DOHH2 (cell line): ENCODE results near the gene ISM2.

Experiments used
- H3F3A ChIP-seq: fragments of 200-600 bp; sonication (generic), shearing (Covaris generic); 2 replicates; pipeline ENCODE4 v1.6.0; 2016; ENCODE audit warnings: antibody characterized with exemption, mild to moderate bottlenecking; ENCODE audit not compliant: control insufficient read depth, insufficient read depth
- H3K27ac ChIP-seq: fragments of 200-600 bp; sonication (generic); 2 replicates; pipeline ENCODE4 v1.5.1; 2014; ENCODE audit warnings: low read depth, mild to moderate bottlenecking, low read length, moderate library complexity
- H3K27me3 ChIP-seq: fragments of 200-600 bp; sonication (generic); 2 replicates; pipeline ENCODE4 v1.6.1; 2014; ENCODE audit warnings: mild to moderate bottlenecking, low read length, mixed read lengths; ENCODE audit not compliant: control insufficient read depth
- H3K36me3 ChIP-seq: fragments of 200-600 bp; sonication (generic); 2 replicates; pipeline ENCODE4 v1.6.1; 2014; ENCODE audit warnings: mild to moderate bottlenecking, low read length, moderate library complexity, mixed read lengths; ENCODE audit not compliant: control insufficient read depth
- H3K4me1 ChIP-seq: fragments of 200-600 bp; sonication (generic); 2 replicates; pipeline ENCODE4 v1.6.1; 2014; ENCODE audit warnings: mild to moderate bottlenecking, low read length, mixed read lengths; ENCODE audit not compliant: control insufficient read depth
- H3K4me2 ChIP-seq: fragments of 200-600 bp; sonication (generic); 2 replicates; pipeline ENCODE4 v1.6.0; 2014; ENCODE audit warnings: mild to moderate bottlenecking, low read length, moderate library complexity
- H3K4me3 ChIP-seq: fragments of 200-600 bp; sonication (generic); 2 replicates; pipeline ENCODE4 v1.5.1; 2014; ENCODE audit warnings: mild to moderate bottlenecking, low read length, mixed read lengths
- H3K79me2 ChIP-seq: fragments of 200-600 bp; sonication (generic); 2 replicates; pipeline ENCODE4 v1.6.1; 2014; ENCODE audit warnings: mild to moderate bottlenecking, low read length, mixed read lengths; ENCODE audit not compliant: control insufficient read depth
- H3K9me2 ChIP-seq: fragments of 200-600 bp; sonication (generic); replicated peaks from 2 replicates; pipeline ENCODE4 v1.6.1; 2014; ENCODE audit warnings: mild to moderate bottlenecking, low read length, mixed read lengths; ENCODE audit not compliant: control insufficient read depth
- H3K9me3 ChIP-seq: fragments of 200-600 bp; sonication (generic); 2 replicates; pipeline ENCODE4 v1.6.1; 2014; ENCODE audit warnings: antibody characterized with exemption, low read length, mixed read lengths; ENCODE audit not compliant: control insufficient read depth, insufficient read depth
- H4K20me1 ChIP-seq: fragments of 200-600 bp; sonication (generic); 2 replicates; pipeline ENCODE4 v1.6.0; 2014; ENCODE audit warnings: low read depth, mild to moderate bottlenecking, antibody characterized with exemption, low read length, moderate library complexity; ENCODE audit not compliant: control insufficient read depth, insufficient read depth
- EZH2phosphoT487 ChIP-seq: fragments of 200-600 bp; sonication (generic); IDR thresholded peaks from 2 replicates; pipeline ENCODE4 v1.6.1; 2017; ENCODE audit warnings: borderline replicate concordance, mild to moderate bottlenecking, antibody characterized with exemption, low read length, moderate library complexity, mixed read lengths
- TF ChIP-seq, protein P1 (sequence below): fragments of 200-600 bp; sonication (generic); IDR thresholded peaks from one replicate; pipeline ENCODE4 v1.5.1; 2014; ENCODE audit warnings: antibody characterized with exemption, mild to moderate bottlenecking, low read depth, low read length; ENCODE audit not compliant: poor library complexity, severe bottlenecking

The ISM2 gene

GRCh38 chr14:77482422-77482821 lies 16.2 kb downstream of the ISM2 start:
- Histone ChIP-seq H4K20me1 (no peaks in the 10 kb centered on the region), H3K27me3 (no peaks in the 10 kb centered on the region), H3K4me1 (no peaks in the 10 kb centered on the region), H3K9me3 (no peaks in the 10 kb centered on the region), H3K4me2 (no peak overlapping the region), H3K9me2 (no peaks in the 10 kb centered on the region), H3K27ac (no peak overlapping the region), H3K36me3 (no peaks in the 10 kb centered on the region), H3K4me3 (no peak overlapping the region), H3F3A (no peaks in the 10 kb centered on the region), H3K79me2 (no peaks in the 10 kb centered on the region)
- TF ChIP-seq, protein P1, sequence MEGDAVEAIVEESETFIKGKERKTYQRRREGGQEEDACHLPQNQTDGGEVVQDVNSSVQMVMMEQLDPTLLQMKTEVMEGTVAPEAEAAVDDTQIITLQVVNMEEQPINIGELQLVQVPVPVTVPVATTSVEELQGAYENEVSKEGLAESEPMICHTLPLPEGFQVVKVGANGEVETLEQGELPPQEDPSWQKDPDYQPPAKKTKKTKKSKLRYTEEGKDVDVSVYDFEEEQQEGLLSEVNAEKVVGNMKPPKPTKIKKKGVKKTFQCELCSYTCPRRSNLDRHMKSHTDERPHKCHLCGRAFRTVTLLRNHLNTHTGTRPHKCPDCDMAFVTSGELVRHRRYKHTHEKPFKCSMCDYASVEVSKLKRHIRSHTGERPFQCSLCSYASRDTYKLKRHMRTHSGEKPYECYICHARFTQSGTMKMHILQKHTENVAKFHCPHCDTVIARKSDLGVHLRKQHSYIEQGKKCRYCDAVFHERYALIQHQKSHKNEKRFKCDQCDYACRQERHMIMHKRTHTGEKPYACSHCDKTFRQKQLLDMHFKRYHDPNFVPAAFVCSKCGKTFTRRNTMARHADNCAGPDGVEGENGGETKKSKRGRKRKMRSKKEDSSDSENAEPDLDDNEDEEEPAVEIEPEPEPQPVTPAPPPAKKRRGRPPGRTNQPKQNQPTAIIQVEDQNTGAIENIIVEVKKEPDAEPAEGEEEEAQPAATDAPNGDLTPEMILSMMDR: no peak
- no peak for TF ChIP-seq EZH2phosphoT487

GRCh38 chr14:77478796-77479195 lies 19.8 kb downstream of the ISM2 start:
- H3F3A ChIP-seq: no peaks in the 10 kb centered on the region
- H3K4me3 ChIP-seq: no peak overlapping the region
- no peak overlapping the region for H3K4me2 ChIP-seq
- H3K79me2 ChIP-seq: no peaks in the 10 kb centered on the region
- H3K27me3 ChIP-seq: peaks cover 1% of the 10 kb centered on the region; the same call in 1 of the 2 replicates
- no peaks in the 10 kb centered on the region for H4K20me1 ChIP-seq
- TF ChIP-seq, protein P1: no peak
- TF ChIP-seq EZH2phosphoT487: no peak
- H3K9me2 ChIP-seq: no peaks in the 10 kb centered on the region
- H3K4me1 ChIP-seq: no peaks in the 10 kb centered on the region
- no peaks in the 10 kb centered on the region for H3K9me3 ChIP-seq
- no peak overlapping the region for H3K27ac ChIP-seq
- H3K36me3 ChIP-seq: no peaks in the 10 kb centered on the region

DNA sequence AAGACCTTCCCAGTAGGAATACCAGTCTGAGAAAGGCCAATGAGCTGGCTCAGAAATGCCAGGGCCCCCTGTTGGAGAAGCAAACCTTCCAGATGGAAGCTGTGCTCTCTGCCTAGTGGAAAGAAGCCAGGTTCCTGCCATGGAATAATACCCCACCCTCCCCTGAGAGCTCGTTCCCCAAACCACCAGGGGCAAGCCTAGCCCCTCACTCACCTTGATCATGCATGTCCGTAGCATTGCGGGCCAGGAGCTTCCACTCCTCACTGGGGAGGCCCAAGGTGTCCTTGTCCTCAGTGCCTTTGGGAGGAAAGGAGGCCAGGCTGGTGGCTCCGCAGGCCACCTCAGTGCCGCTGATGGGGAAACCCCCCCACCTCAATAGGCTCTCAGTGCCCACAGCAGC lies 20.6 kb downstream of the ISM2 start:
- H3K4me1 ChIP-seq: no peaks in the 10 kb centered on the region
- H3K27me3 ChIP-seq: peaks cover 3% of the 10 kb centered on the region; the same call in 1 of the 2 replicates
- no peaks in the 10 kb centered on the region for H3F3A ChIP-seq
- no peaks in the 10 kb centered on the region for H4K20me1 ChIP-seq
- no peak for TF ChIP-seq EZH2phosphoT487
- TF ChIP-seq, protein P1: no peak
- H3K27ac ChIP-seq: no peak overlapping the region
- H3K9me3 ChIP-seq: no peaks in the 10 kb centered on the region
- no peak overlapping the region for H3K4me3 ChIP-seq
- no peaks in the 10 kb centered on the region for H3K36me3 ChIP-seq
- H3K9me2 ChIP-seq: no peaks in the 10 kb centered on the region
- H3K4me2 ChIP-seq: no peak overlapping the region
- no peaks in the 10 kb centered on the region for H3K79me2 ChIP-seq
